OCI-M2 (cell line): ENCODE data around the gene STK40.

ENCODE experiments used
- DNase-seq: peaks from one replicate; lab custom pipeline; 2025; ENCODE audit not compliant: unreplicated experiment; lab: John Stamatoyannopoulos, UW

The STK40 gene, protein sequence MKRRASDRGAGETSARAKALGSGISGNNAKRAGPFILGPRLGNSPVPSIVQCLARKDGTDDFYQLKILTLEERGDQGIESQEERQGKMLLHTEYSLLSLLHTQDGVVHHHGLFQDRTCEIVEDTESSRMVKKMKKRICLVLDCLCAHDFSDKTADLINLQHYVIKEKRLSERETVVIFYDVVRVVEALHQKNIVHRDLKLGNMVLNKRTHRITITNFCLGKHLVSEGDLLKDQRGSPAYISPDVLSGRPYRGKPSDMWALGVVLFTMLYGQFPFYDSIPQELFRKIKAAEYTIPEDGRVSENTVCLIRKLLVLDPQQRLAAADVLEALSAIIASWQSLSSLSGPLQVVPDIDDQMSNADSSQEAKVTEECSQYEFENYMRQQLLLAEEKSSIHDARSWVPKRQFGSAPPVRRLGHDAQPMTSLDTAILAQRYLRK

DNA sequence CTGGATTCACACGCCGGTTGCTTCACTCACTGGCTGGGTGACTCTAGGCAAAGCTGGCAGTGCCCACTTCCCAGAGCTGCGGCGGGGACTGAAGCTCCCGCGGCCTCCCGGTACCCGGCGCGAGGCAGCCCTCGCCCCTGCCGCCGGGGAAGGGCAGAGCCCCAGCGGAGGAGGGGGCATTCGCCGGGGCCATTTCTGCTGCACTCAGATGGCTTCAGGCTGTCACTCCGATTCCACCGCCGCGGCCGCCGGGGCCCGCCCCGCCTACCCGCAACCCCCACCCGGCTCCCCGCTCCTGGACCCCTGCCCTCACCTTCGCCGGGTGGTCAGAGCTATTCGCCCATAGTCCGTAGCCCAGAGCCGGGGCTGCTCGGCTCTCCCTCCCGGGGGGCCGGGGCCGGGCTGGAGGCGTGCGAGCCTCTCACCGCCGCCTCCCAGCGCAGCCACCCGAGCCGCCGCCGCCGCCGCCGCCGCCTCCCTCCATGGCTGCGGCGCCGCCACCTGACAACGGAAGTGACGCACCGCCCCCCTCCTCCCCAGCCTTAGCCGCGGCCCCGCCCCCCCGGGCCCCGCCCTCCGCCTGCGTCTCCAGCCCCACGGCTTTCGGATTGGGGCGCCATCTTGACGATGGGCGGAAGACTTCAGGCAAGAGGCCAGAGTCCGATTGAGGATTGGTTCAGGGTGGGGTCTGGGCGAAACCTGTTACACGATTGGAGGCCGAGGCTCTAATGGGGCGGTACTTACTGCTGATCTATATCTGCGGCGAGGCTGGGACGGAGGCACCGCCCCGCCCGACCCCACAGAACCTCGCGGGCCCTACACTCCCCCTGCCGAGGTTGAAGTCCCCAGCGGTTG is at the start of gene STK40:
TSS of gene STK40 (minus strand) at position 515 of the 855 bp plus-strand sequence. CDS start 24,592 bp downstream, outside the sequence.
- peak; percentile 74 for DNase-seq

DNA sequence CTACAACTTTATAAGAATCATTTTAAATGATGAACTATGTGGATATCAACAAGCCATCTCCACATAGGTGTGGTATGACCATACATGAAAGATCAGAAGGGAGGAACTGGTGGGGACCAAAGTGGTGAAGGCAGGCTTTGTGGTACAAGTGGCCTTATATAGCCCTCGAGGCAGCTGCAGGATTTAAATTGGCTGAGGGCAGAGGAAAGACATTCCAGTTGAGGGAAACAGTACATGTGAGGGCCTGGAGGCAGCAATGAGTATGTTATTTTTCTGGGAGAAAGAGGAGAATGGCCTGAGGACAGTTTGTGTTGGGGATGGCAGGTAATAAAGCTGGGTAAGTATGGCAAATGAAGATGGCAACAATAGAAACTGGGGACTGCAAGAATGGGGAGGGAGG is 47.4 kb upstream of the STK40 start:
- no peak for DNase-seq

DNA sequence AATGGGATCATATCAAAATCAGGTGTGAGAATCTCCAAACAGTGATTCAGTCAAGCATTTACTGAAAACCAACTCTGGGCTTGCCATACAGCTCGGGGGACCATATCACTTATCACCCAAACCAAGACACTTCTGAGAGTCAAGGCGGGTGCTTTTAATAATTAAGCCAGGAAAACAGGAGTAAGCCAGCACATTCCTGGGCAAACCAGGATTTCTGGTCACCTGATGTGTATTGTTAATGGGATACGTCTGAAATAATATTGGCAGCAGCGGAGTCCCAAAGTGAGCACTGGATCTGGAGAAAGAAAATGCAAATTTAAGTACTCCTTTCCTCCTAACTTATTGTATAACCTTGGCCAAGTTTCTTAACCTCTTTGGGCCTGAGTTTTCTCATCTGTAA is 46.9 kb upstream of the STK40 start:
- no peak for DNase-seq

DNA sequence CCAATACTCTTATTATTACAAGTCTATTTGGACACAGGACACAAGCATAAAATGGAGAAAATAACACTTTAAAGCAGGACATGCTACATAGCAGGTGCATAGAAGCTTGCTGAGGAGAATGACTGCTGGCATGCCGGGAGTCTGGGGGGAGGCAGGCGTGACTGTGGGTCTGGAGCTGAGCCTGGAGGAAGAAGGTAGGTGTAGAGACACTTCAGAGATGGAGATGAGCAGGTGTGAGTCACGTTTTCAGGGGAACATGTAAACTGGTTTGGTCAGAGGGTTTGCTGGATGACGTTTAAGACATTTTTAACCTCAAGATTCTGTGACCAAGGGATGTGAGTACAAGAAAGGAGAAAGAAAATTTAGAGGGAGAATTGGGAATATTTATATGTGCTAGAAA is 40.1 kb upstream of the STK40 start:
- DNase-seq, result no peak

DNA sequence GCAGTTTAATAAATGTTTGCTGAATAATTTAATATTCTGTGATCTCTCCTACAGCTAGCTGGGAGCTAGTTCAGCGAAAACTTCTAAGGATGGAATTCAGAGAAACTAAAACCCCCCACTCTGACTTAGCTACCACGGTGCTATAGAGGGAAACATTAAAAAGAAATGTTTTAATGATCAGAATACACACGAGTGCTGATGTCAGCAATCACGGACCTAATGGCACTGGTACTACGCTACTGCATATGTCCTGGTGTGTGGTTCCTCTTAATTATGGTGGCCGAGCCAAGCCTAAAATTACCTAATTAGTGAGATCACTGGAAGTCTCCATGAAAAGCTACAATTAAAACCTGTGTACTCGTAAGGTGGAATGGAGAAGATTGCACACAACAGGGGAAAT is 35.9 kb upstream of the STK40 start:
- DNase-seq, result no peak

DNA sequence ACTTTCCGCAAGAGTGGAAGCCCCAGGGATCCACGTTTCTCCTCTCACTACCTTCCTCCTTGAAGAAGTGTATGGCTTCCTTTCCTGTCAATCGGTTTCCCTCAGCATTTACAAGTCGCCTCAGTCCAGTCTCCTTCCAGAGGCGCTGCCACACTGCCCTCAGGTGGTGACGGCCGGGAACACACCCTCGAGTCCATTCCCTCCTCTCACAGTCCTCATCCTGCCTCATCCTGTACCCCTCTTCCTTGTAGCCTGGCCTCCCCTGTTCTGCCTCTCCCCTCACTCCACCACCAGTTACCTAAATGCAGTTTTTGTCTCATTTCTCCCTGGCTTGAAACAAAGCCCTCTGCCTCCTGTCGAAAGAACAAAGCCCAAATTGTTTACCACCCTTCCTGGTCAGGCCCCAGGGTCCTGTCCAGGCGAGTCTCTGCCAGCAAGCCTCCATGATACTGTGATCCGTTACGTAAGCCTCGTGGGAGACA is 35.2 kb upstream of the STK40 start:
- peak; percentile 15 for DNase-seq

DNA sequence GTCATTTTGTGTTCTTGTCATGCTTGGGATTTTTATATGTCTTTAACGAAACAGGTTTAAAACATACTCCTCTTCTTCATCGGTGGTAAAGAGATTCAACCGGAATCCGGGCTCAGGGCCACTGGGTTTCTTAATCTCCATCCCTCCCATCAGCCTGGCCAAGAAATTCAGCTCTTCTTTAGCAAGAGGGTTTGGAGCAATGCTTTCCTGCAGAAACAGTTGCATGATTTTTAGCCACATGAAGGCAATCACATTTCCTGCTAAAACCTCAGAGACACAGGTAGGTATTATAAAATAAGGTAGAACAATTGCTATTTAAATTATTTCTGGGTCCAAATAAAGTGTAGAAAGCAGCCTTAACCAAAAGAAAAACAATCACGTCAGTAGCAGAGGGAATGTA is 34.7 kb upstream of the STK40 start:
- DNase-seq, result no peak

DNA sequence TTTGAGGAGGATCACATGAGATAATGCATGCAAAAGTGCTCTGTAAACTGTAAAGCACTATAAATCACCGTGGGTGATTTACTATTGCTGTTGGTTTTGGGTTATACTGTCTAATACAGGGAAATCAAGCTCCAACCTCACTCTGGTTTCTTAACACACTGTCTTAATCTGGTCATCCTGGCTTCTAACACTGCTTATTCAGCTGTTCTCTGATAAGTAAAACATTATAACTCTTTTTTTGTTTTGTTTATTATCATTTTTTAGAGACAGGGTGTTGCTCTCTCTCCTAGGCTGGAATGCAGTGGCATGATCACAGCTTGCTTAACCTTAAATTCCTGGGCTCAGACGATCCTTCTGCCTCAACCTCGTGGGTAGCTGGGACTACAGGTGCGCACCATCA is 33.8 kb upstream of the STK40 start:
- no peak for DNase-seq

DNA sequence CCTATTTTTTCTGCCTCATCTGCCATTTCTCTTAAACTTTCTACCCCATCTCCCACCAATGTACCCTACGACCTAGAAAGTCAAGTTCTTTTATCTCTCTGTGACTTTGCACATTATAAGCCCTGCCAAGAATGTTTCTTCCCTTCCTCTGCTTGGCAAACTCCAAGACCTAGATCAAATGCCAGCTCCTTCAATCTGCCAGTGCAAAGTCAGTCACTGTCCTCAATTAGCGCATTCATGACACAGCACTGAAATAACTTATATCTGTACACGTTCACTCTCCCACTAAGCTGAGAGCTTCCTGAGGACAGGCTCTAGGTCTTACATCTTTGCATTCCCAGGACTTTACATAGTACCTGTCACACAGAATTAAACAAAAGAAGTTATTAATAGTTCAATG is 33.4 kb upstream of the STK40 start:
- DNase-seq, result no peak

DNA sequence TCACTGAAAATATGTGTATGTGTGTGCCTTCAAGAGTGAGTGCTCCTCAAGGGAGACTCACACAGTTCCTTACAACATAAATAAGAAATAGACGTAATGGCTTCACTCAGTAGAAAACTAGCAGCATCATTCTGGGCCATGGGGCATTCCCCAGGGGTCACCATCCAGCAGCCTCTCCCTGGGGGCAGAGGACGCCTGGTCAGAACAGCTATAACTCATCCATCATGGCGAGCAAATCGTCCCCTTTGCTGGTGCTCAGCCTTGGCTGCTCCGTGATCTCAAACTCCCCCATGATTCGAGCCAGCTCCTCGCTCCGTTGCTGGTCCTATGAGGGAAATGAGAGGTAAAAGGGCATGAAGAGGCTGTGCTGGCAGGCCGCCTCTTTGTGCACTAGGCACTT is 32.2 kb upstream of the STK40 start:
- DNase-seq, result no peak

DNA sequence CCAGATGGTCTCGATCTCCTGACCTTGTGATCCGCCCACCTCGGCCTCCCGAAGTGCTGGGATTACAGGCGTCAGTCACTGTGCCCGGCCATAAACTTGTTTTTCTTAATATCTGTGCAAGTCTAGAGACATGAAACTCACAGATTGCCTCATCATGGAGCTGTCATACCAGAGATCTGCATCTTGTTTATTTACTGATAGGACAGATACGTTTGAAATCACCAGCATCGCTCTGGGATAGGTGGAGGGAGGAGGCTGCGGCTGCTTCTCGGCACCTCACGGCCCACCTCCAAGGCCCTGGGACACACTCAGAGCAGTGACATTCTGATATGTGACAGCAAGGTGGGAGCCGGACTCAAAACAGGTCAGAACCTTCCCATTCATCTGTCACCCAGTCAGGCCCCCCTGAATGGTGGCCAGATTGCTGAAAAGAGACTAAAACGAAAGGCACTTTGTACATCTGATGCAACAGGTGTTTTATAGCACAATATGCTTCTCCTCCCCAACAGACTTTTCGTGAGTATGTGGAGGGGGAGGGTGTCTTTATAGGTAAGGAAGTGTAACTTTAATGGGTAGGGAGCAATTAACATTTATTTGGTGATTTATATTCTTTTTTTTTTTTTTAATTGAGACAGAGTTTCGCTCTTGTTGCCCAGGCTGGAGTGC is 30.1 kb upstream of the STK40 start:
- DNase-seq, result no peak

DNA sequence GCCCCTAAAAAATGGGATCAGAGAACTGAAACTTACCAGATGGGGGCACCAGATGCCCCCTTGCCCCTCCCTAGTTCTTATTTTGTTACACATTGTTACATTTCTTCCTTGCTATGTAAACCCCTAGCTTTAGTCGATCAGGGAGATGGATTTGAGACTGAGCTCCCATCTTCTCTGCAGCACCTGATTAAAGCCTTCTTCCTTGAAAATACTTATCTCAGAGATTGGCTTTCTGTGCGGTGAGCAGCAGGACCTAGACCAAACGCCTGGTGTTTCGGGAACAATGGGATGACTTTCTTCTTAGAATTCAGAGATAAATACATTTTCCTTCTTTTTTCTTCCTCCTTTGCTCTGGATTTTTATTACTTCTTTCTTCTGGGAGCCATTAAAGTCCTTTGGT is 28.7 kb upstream of the STK40 start:
- no peak for DNase-seq

DNA sequence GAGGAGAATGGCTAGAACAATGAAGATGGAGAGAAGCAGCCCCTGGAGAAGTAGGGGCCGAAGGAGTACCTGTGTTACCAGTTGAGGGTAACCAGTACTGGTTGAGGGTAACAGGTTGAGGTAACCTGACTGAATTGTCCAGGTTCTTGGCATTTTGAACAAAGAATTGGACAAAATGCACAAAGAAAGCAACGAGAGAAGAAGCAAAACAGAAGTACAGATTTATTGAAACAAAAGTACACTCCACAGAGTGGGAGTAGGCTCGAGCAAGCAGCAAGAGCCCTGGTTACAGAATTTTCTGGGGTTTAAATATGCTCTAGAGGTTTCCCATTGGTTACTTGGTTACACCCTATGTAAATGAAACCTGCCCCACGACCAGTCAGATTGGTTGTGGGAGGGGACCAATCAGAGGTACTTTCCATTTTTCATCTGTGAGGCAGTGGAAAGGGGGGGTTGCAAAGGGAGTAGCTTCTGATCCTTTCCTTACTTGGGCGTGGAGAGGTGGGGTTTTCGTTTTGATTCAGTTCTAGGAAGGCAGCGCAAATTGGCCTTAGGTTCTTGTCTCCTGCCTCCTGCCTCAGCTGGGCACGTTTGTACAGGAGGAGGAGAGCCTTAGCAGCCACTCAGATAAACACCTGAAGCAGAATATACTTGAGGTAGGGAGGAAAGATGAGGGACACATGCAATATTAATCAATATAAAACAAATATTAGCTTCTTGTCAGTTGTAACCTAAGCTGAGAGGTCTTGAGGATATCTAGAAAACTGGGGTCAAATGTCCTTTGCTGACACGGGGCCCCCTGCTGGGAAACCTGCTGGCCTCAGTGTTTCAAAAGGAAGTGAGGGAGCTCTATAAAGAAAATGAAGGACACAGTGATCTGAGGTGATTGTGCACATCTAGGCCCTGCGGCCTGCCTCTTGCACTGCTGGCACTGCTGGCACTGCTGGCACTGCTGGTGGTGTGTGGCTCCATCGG is 26.2 kb upstream of the STK40 start:
- DNase-seq, result no peak

DNA sequence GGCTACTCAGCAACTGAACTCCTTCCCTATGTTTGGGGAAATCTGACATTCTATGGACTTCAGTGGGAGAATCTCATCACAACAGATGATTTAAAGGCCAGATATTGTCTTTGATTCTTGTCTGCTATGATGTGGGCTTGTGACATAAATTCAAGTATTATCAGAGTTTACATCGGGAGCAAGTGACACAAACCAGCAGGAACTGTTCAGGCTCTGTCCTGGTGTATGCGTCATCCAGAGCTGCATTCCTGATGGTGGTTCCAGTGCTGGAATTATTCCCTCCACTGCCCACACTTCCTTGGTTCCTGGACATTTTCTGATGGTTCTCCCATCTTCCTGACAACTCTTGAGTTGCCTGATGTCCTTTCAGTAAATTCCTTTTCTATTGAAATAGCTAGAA is 22.8 kb upstream of the STK40 start:
- no peak for DNase-seq

DNA sequence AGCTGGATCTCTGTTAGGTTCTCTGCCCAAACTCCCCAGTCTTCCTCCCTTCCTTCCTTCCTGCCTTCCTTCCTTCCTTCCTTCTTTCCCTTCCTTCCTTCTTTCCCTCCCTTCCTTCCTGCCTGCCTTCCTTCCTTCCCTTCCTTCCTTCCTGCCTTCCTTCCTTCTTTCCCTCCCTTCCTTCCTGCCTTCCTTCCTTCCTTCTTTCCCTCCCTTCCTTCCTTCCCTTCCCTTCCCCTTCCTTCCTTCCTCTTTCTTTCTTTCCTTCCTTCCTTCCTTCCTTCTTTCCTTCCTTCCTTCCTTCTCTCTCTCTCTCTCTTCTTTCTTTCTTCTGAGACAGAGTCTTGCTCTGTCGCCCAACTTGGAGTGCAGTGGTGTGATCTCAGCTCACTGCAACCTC is 20.7 kb upstream of the STK40 start:
- DNase-seq, result no peak

DNA sequence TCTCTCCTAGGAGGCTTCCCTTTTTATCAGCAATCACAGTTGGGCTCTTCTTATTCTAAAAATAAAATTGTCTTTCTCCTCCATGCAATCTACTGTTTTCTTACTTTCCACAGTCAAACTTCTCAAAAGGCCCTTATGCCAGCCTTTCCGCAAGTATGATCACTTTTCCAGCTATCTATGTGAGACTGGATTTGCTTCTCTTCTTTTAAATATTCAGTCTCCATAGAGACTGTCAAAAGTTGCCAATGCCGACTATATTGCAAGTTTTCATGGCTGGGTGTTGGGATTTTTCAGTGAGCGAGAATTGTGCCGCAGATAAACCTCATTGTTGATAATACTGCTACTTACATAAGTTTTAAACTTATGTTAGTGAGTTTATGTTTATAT is 16.8 kb upstream of the STK40 start:
- no peak for DNase-seq

DNA sequence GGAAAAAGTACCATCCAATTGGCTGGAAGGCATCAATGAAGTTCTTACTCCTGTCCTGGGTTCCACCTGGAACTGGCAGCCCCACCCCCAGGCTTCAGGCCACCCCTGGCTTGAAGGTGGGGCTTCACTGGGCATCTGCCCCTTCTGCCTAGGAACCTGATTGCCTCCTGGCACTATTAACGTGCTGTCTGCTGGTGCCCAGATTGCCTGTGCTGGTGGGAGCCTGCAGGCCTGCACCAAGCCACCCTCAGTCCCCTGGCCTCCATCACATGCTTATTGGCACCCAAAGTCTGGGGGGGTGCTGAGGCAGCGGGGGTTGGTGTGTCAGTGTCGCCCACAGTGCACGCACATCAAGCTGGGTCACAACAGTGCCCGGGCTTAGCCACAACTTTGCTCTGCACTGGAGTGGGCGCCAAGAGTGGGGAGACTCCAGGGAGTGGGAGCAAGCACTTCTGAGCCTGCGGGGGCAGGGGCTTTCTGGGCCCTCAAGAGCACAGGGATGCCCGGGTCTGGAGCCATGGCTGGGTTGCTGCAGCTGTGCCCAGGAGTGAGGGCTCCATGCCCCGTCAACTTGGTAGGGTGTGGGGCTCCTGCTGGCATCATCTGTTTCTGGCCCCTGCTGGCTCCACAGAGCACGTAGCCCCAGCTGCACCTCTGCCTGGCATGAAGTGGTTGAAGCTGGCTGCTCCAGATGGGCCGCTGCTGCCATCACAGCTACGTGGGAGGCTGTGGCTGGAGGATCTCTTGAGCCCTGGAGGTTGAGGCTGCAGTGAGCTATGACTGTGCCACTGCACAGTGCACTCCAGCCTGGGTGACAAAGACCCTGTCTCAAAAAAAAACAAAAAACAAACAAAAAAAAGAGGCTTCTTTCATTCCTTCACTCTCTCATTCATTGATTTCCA is 16.1 kb upstream of the STK40 start:
- no peak for DNase-seq

DNA sequence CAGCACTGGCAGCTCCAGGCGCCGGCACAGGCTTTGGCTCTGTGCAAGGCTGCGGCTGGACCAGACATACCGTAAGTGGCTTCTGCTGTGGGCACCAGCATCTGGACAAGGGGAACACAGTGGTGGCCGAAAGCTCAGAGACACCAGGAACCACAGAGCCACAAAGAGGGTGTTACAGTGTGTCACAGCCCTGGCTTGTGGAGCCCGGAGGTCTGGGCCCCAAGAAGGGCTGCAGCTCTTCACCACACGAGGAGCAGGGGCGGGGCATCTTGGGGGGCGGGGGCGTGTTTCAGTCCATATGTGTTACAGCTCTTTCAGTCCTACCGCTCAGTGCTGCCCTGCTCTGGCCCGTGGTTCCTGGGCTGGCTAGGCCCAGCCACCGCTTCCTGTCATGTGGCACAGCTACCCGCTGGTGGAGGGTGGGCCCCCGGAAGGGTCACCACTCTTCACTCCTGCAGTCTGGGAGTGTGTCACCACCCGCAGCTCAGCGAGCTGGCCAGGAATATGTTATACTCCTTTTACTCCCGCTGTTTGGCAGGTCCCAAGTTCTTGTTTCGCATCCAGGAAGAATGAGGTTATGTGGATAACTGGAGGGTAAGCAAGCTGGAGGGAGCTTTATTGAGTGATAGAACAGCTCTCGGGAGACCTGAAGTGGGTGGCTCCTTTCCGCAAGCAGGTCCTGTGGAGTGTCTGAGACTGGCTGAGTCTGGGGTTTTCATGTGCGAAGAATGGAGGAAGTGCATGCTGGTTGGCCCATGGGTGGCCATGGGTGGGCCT is 15.3 kb upstream of the STK40 start:
- peak; percentile 50 for DNase-seq

DNA sequence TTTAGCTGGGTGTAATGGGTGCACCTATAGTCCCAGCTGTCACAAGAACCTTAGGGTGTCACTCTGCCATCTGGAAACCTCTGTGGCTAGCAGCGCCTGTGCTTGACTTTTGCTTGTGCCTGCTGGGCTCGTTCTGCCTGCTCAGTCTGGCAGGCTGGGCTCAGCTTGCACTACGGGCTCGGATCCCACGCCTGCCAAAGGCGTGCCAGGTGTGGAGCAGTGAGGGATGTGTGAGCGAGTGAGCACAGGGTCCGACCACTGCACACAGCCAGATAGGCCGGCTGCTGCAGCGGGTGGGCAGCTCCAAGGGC is 14.7 kb upstream of the STK40 start:
- DNase-seq, result no peak
